ENCODE data around the gene ABCA13.

DNA sequence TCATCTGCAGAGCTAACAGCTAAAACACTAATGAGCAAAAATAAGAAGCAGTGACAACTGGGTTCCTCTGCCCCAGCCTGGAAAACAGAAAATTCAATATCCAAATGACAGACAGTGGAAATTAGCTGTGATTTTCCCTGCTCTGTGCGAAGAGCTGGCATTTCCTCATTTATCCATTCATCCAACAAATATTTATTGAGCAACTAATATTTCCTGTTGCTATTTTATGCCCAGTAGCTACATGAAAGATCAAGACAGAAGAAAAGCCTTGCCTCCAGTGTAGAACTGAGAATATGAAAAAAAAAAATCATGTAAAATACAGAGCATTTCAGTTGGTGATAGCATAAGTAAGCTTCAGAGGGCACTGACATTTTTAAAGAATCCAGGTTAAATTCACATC is 140.9 kb downstream of the ABCA13 start:
- TF ChIP-seq EZH2 (IDR thresholded peaks at IDR 0.05) (no peak), POLR2AphosphoS5 (IDR thresholded peaks at IDR 0.05; ENCODE audit: borderline replicate concordance, low read depth, low read length) (no peak)
